ENCODE measurements around the gene CD1E. TPM values are rescaled to one million over a fixed set of nuclear protein-coding genes. Genes with fewer than 3 reads are reported as not detected.

The CD1E gene
- total RNA-seq, 1 experiment from 2014 or later: not detected

GRCh38 chr1:158354255-158354654, 561 bp downstream of the CD1E start:
- ATAC-seq: no peak

DNA sequence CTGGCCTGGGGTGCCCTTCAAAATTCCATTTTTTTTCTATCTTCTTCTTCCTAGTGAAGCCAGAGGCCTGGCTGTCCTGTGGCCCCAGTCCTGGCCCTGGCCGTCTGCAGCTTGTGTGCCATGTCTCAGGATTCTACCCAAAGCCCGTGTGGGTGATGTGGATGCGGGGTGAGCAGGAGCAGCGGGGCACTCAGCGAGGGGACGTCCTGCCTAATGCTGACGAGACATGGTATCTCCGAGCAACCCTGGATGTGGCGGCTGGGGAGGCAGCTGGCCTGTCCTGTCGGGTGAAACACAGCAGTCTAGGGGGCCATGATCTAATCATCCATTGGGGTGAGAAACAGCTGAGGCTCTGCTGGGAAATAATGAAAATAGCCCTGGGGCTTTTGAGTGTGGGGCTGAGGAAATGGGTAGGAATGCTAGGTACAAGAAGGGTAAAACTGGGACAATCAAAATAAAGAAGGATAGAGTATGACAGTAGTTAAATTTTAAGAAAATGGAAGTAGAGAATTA, 2.1 kb downstream of the CD1E start:
- DNase-seq (no peak), ATAC-seq (no peak)
- TF ChIP-seq CTCF (conservative IDR thresholded peaks at IDR 0.05; ENCODE audit: low read depth, low read length) (no peak), EZH2phosphoT487 (IDR thresholded peaks at IDR 0.05; ENCODE audit: borderline replicate concordance, low read length) (no peak), EZH2 (IDR thresholded peaks at IDR 0.05; ENCODE audit: low read length, unreplicated experiment) (no peak)
- no TSS peak for BruUV-seq (replicated peaks)
- no peaks in the 10 kb centered on the region for H3F3A ChIP-seq (ENCODE audit: low read length, unreplicated experiment)
- no peaks in the 10 kb centered on the region for H3K9me3 ChIP-seq (ENCODE audit: low read length)
- H2AFZ ChIP-seq (ENCODE audit: low read length): no peak overlapping the region
- peaks cover 18% of the 10 kb centered on the region for H3K27me3 ChIP-seq (ENCODE audit: low read length)
- no peak overlapping the region for H3K9ac ChIP-seq (ENCODE audit: low read length)
- intact Hi-C loops (cut with micrococcal nuclease): no loop called here
- POLR2A ChIA-PET (ENCODE audit: unreplicated experiment): no interaction called here
- no peak overlapping the region for H3K27ac ChIP-seq (ENCODE audit: low read length)
- H3K4me1 ChIP-seq (ENCODE audit: insufficient read depth, low read length): no peaks in the 10 kb centered on the region
- H3K36me3 ChIP-seq (ENCODE audit: low read depth, low read length): no peaks in the 10 kb centered on the region
- H3K79me2 ChIP-seq (ENCODE audit: low read length): no peaks in the 10 kb centered on the region
- CTCF ChIA-PET: no interaction called here
- no peaks in the 10 kb centered on the region for H4K20me1 ChIP-seq (ENCODE audit: low read length)
- H3K4me3 ChIP-seq (ENCODE audit: low read length): no peak overlapping the region
- H3K4me2 ChIP-seq (ENCODE audit: low read length): no peak overlapping the region
- no peaks in the 10 kb centered on the region for H3K9me2 ChIP-seq (replicated peaks; ENCODE audit: low read length)

More at GRCh38 chr1:158354255-158354654, 561 bp downstream of the CD1E start:
- H3K36me3 ChIP-seq (ENCODE audit: low read depth, low read length): no peaks in the 10 kb centered on the region
- no peaks in the 10 kb centered on the region for H3K9me2 ChIP-seq (replicated peaks; ENCODE audit: low read length)
- no peak overlapping the region for H3K4me3 ChIP-seq (ENCODE audit: low read length)
- H3K4me2 ChIP-seq (ENCODE audit: low read length): no peak overlapping the region
- no peaks in the 10 kb centered on the region for H3K4me1 ChIP-seq (ENCODE audit: insufficient read depth, low read length)
- intact Hi-C loops (cut with micrococcal nuclease): no loop called here
- no peaks in the 10 kb centered on the region for H4K20me1 ChIP-seq (ENCODE audit: low read length)
- TF ChIP-seq EZH2phosphoT487 (IDR thresholded peaks at IDR 0.05; ENCODE audit: borderline replicate concordance, low read length) (no peak), EZH2 (IDR thresholded peaks at IDR 0.05; ENCODE audit: low read length, unreplicated experiment) (no peak), CTCF (conservative IDR thresholded peaks at IDR 0.05; ENCODE audit: low read depth, low read length) (no peak)
- no peaks in the 10 kb centered on the region for H3K9me3 ChIP-seq (ENCODE audit: low read length)
- peaks cover 21% of the 10 kb centered on the region for H3K27me3 ChIP-seq (ENCODE audit: low read length)
- no peak overlapping the region for H3K9ac ChIP-seq (ENCODE audit: low read length)
- no peaks in the 10 kb centered on the region for H3F3A ChIP-seq (ENCODE audit: low read length, unreplicated experiment)
- POLR2A ChIA-PET (ENCODE audit: unreplicated experiment): no interaction called here
- BruUV-seq (replicated peaks): no TSS peak
- H3K79me2 ChIP-seq (ENCODE audit: low read length): no peaks in the 10 kb centered on the region
- DNase-seq: no peak
- no peak overlapping the region for H3K27ac ChIP-seq (ENCODE audit: low read length)
- CTCF ChIA-PET: no interaction called here
- H2AFZ ChIP-seq (ENCODE audit: low read length): no peak overlapping the region

DNA sequence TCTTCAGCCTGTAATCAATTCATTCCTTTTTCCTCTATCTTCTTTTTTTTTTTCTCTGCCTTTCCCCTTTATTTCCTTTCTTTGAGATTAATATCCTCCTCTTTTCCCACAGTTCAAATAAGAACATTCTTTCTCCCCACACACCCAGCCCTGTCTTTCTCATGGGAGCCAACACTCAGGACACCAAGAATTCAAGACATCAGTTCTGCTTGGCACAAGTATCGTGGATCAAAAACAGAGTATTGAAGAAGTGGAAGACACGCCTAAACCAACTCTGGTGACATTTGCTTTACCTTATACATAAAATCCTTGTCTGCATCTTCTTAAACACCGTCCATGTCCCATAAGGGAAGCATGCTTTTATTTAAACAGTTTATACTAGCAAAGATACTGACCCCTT, 2.9 kb downstream of the CD1E start:
- H3K4me1 ChIP-seq (ENCODE audit: insufficient read depth, low read length): no peaks in the 10 kb centered on the region
- BruUV-seq (replicated peaks): no TSS peak
- no peaks in the 10 kb centered on the region for H3K9me3 ChIP-seq (ENCODE audit: low read length)
- no peaks in the 10 kb centered on the region for H3K36me3 ChIP-seq (ENCODE audit: low read depth, low read length)
- ATAC-seq (no peak), DNase-seq (no peak)
- ChIA-PET CTCF (no interaction called here), POLR2A (ENCODE audit: unreplicated experiment) (no interaction called here)
- TF ChIP-seq EZH2phosphoT487 (IDR thresholded peaks at IDR 0.05; ENCODE audit: borderline replicate concordance, low read length): no peak
- TF ChIP-seq CTCF (conservative IDR thresholded peaks at IDR 0.05; ENCODE audit: low read depth, low read length): no peak
- TF ChIP-seq EZH2 (IDR thresholded peaks at IDR 0.05; ENCODE audit: low read length, unreplicated experiment): no peak
- intact Hi-C loops (cut with micrococcal nuclease): no loop called here
- H3K9me2 ChIP-seq (replicated peaks; ENCODE audit: low read length): no peaks in the 10 kb centered on the region
- H3K9ac ChIP-seq (ENCODE audit: low read length): no peak overlapping the region
- no peaks in the 10 kb centered on the region for H4K20me1 ChIP-seq (ENCODE audit: low read length)
- H3K4me2 ChIP-seq (ENCODE audit: low read length): no peak overlapping the region
- H3K27me3 ChIP-seq (ENCODE audit: low read length): peaks cover 10% of the 10 kb centered on the region; the same call in 1 of the 2 replicates
- H3K79me2 ChIP-seq (ENCODE audit: low read length): no peaks in the 10 kb centered on the region
- no peaks in the 10 kb centered on the region for H3F3A ChIP-seq (ENCODE audit: low read length, unreplicated experiment)
- H2AFZ ChIP-seq (ENCODE audit: low read length): no peak overlapping the region
- no peak overlapping the region for H3K4me3 ChIP-seq (ENCODE audit: low read length)
- no peak overlapping the region for H3K27ac ChIP-seq (ENCODE audit: low read length)

Measured in PC-3 (cell line).